Measurements from ENCODE around the gene SHISA9.

Gene SHISA9

GRCh38 chr16:13269905-13270528, 368.6 kb downstream of the SHISA9 start:
- no peak for DNase-seq (ENCODE audit: low read depth)

GRCh38 chr16:13270602-13271001, 369.2 kb downstream of the SHISA9 start:
- DNase-seq (ENCODE audit: low read depth) = no peak

DNA sequence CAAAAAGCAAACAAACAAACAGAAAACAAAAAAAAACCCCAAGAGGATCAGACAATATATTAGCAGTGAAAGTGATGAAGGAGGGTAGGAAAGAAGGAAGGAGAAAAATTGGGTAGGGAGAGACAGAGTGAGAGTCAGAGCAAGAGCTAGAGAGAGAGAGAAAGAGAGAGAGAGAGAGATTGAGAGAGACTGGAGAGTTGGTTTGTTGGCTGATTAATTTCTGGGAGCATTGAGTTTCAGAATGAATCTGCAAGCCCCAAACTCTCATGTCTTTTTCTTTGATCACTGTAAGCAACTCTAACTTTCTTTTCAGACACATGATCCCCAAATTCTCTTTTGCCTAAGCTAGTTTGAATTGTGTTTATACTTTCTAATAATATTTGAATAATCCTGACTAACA, 388.1 kb downstream of the SHISA9 start:
- no peak for DNase-seq (ENCODE audit: low read depth)

All from activated T-helper 1 cell treated with Interleukin-2 at 50 U/mL for 16 hours (primary cell).